ENCODE data around the gene ZNF699. TPM values are rescaled to one million over a fixed set of nuclear protein-coding genes. Genes with fewer than 3 reads are reported as not detected.

The ZNF699 gene
- total RNA-seq = 10 to 100 TPM in 1 of 9 donors, 1 to 10 TPM in 8; 2.4 to 10.4 (median 6.5) TPM
- polyA plus RNA-seq = 1 to 10 TPM in 2 of 3 donors, under 1 TPM in 1; 0.97 to 4.4 (median 1.1) TPM
- long read RNA-seq, donor 1 = 0 reads
- long read RNA-seq, donor 2 = 0 reads
- long read RNA-seq, donor 3 = 0 reads
- long read RNA-seq, donor 4, partial matches to known transcripts = 1 of 2 reads
- long read RNA-seq, donor 4, other reads (novel, unspliced or antisense) = 0 of 2 reads
- long read RNA-seq, donor 5 = 0 reads
- long read RNA-seq, donor 6, partial matches to known transcripts = 1 of 2 reads
- long read RNA-seq, donor 6, other reads (novel, unspliced or antisense) = 1 of 2 reads
- long read RNA-seq, donor 7, partial matches to known transcripts = 0 of 1 reads
- long read RNA-seq, donor 7, other reads (novel, unspliced or antisense) = 0 of 1 reads
- long read RNA-seq, donor 8 = 0 reads
- long read RNA-seq, donor 9, partial matches to known transcripts = 12 of 12 reads
- long read RNA-seq, donor 9, other reads (novel, unspliced or antisense) = 0 of 12 reads
- long read RNA-seq, donor 10 = 0 reads

- intact Hi-C loops (cut with DNase I) = loop anchor here in 1 of 2 donors (10.0 kb wide), 1 partner anchor 485 kb away; no protein-coding TSS in a partner anchor
- H3K4me1 ChIP-seq (replicated peaks in 1 of 2) = peaks cover 7 to 13% of the 10 kb centered on the region in 2 donors
- H3K4me3 ChIP-seq = peak within 1 kb of the TSS; percentile 12 to 95 (median 90)
- no peaks in the 10 kb centered on the region for H3K9me3 ChIP-seq (replicated peaks in 1 of 3)
- H3K27ac ChIP-seq = peak within 1 kb of the TSS; percentile 57 to 99 (median 95)
- peaks cover 0 to 5% of the 10 kb centered on the region in 2 donors for H3K36me3 ChIP-seq (replicated peaks in 1 of 2)
- TF ChIP-seq POLR2A (IDR thresholded peaks at IDR 0.05) (peak; percentile 74 to 86), CTCF (IDR thresholded peaks at IDR 0.05) (no peak)
- DNase-seq = peak; percentile 96 to 99 (median 99)
- no peaks in the 10 kb centered on the region for H3K27me3 ChIP-seq
- 0 to 1% (median 1%) methylated on average over 32 to 63 of the region's 63 CpGs for WGBS, 4 donors
These were observed at the start of gene ZNF699 for GRCh38 chr19:9309139-9309973. Gene ZNF699 (minus strand): TSS chr19:9309838. CDS start chr19:9305119, 4,719 bp downstream.

- peaks cover 3 to 70% (median 7%) of the 10 kb centered on the region in 3 donors for H3K9me3 ChIP-seq (replicated peaks in 1 of 3)
- intact Hi-C loops (cut with DNase I) = no loop called here
- 91 to 96% (median 92%) methylated on average over 2 of the region's 2 CpGs for WGBS, 4 donors
- no peak overlapping the region for H3K27ac ChIP-seq
- H3K27me3 ChIP-seq = no peaks in the 10 kb centered on the region
- peaks cover 0 to 5% of the 10 kb centered on the region in 2 donors for H3K36me3 ChIP-seq (replicated peaks in 1 of 2)
- H3K4me1 ChIP-seq (replicated peaks in 1 of 2) = no peaks in the 10 kb centered on the region
- no peak for DNase-seq
- H3K4me3 ChIP-seq = no peak overlapping the region
- no peak for TF ChIP-seq CTCF (IDR thresholded peaks at IDR 0.05)
- no peak for TF ChIP-seq POLR2A (IDR thresholded peaks at IDR 0.05)
These were observed 45.0 kb upstream of the ZNF699 start for GRCh38 chr19:9354651-9355050.

- TF ChIP-seq CTCF (IDR thresholded peaks at IDR 0.05) (no peak), POLR2A (IDR thresholded peaks at IDR 0.05) (no peak)
- Histone ChIP-seq H3K4me3 (no peak overlapping the region), H3K27ac (no peak overlapping the region), H3K4me1 (replicated peaks in 1 of 2) (no peaks in the 10 kb centered on the region), H3K27me3 (no peaks in the 10 kb centered on the region), H3K9me3 (replicated peaks in 1 of 3) (peaks cover 3 to 71% (median 13%) of the 10 kb centered on the region in 3 donors), H3K36me3 (replicated peaks in 1 of 2) (peaks cover 0 to 4% of the 10 kb centered on the region in 2 donors)
- intact Hi-C loops (cut with DNase I) = no loop called here
- DNase-seq = no peak
These were observed 43.4 kb upstream of the ZNF699 start for GRCh38 chr19:9353011-9353410.

GRCh38 chr19:9352505-9352904 lies 42.9 kb upstream of the ZNF699 start:
- intact Hi-C loops (cut with DNase I) = no loop called here
- no peak for DNase-seq
- H3K27ac ChIP-seq = no peak overlapping the region
- no peaks in the 10 kb centered on the region for H3K36me3 ChIP-seq (replicated peaks in 1 of 2)
- TF ChIP-seq POLR2A (IDR thresholded peaks at IDR 0.05) (no peak), CTCF (IDR thresholded peaks at IDR 0.05) (no peak)
- H3K9me3 ChIP-seq (replicated peaks in 1 of 3) = peaks cover 3 to 71% (median 13%) of the 10 kb centered on the region in 3 donors
- H3K4me3 ChIP-seq = no peak overlapping the region
- no peaks in the 10 kb centered on the region for H3K27me3 ChIP-seq
- no peaks in the 10 kb centered on the region for H3K4me1 ChIP-seq (replicated peaks in 1 of 2)
- 92 to 97% (median 96%) methylated on average over 2 of the region's 2 CpGs for WGBS, 4 donors
